Measurements from ENCODE around the gene NKX6-1.

Gene NKX6-1

GRCh38 chr4:84477738-84478137 is 21.4 kb downstream of the NKX6-1 start:
- no peak for DNase-seq (ENCODE audit: low read depth)

GRCh38 chr4:84474107-84474506 is 25.0 kb downstream of the NKX6-1 start:
- no peak for DNase-seq (ENCODE audit: low read depth)

GRCh38 chr4:84472154-84472553 is 26.9 kb downstream of the NKX6-1 start:
- no peak for DNase-seq (ENCODE audit: low read depth)

- no peak for DNase-seq (ENCODE audit: low read depth)
These were observed 28.8 kb downstream of the NKX6-1 start for GRCh38 chr4:84470204-84470785.

- DNase-seq (ENCODE audit: low read depth), result no peak
These were observed 31.5 kb downstream of the NKX6-1 start for GRCh38 chr4:84467601-84468000.

GRCh38 chr4:84459783-84460182 is 39.3 kb downstream of the NKX6-1 start:
- DNase-seq (ENCODE audit: low read depth), result no peak

- no peak for DNase-seq (ENCODE audit: low read depth)
These were observed 42.9 kb downstream of the NKX6-1 start for GRCh38 chr4:84456157-84456556.

- DNase-seq (ENCODE audit: low read depth), result no peak
These were observed 43.4 kb downstream of the NKX6-1 start for GRCh38 chr4:84455697-84456096.

- no peak for DNase-seq (ENCODE audit: low read depth)
These were observed 47.5 kb downstream of the NKX6-1 start for GRCh38 chr4:84451546-84451945.

GRCh38 chr4:84443523-84443922 is 55.6 kb downstream of the NKX6-1 start:
- DNase-seq (ENCODE audit: low read depth), result no peak

- DNase-seq (ENCODE audit: low read depth), result no peak
These were observed 56.3 kb downstream of the NKX6-1 start for GRCh38 chr4:84442778-84443177.
